NT2/D1 (cell line): ENCODE data around the gene ACSL1.

Source experiments
- DNase-seq: peaks from one replicate; pipeline ENCODE4 v3.0.0-alpha.2; 2011; ENCODE audit warnings: low read depth, low spot score
- H3K27me3 ChIP-seq: 2 replicates; pipeline ENCODE4 v1.6.0; 2011; ENCODE audit warnings: mild to moderate bottlenecking; ENCODE audit not compliant: insufficient read length, insufficient read depth
- H3K36me3 ChIP-seq: 2 replicates; pipeline ENCODE4 v1.6.1; 2011; ENCODE audit warnings: mild to moderate bottlenecking, low read length, mixed read lengths; ENCODE audit not compliant: insufficient read depth, insufficient read length
- H3K4me1 ChIP-seq: 2 replicates; pipeline ENCODE4 v1.5.1; 2011; ENCODE audit not compliant: insufficient read depth, insufficient read length
- H3K4me3 ChIP-seq: 2 replicates; pipeline ENCODE4 v1.5.1; 2011; ENCODE audit warnings: low read depth; ENCODE audit not compliant: insufficient read length
- H3K9ac ChIP-seq: 2 replicates; pipeline ENCODE4 v1.6.0; 2011; ENCODE audit warnings: low read depth; ENCODE audit not compliant: insufficient read length
- H3K9me3 ChIP-seq: 2 replicates; pipeline ENCODE4 v1.5.1; 2011; ENCODE audit warnings: mild to moderate bottlenecking, low read length; ENCODE audit not compliant: insufficient read depth
- SUZ12 ChIP-seq: IDR thresholded peaks from 2 replicates; pipeline ENCODE4 v1.6.1; 2011; ENCODE audit not compliant: insufficient read length, insufficient read depth; ENCODE audit errors: extremely low read depth
- YY1 ChIP-seq: IDR thresholded peaks from 2 replicates; pipeline ENCODE4 v1.6.1; 2011; ENCODE audit not compliant: insufficient read length, insufficient read depth
- ZNF274 ChIP-seq: IDR thresholded peaks from 2 replicates; pipeline ENCODE4 v1.6.1; 2011; ENCODE audit warnings: mild to moderate bottlenecking, low read depth, low read length

The ACSL1 gene

DNA sequence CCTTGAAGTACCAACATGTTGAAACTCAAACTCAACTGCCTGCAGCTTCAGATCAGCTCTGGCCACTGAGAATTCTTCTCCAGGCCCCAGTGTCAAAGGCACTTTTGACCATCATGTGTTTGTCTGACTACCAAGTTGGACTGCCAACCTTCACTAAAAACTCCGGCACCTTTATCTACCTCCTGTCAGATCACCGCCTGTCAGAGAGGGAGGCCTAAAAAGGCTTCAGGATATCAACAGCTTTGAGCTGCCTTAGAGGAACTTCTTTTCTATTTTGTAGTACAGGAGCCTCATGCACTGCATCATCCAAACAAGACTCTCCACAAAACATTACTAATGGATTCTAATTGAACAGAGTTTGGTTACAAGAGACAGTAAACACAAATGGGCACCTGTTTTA, 2.8 kb downstream of the ACSL1 start:
- no peaks in the 10 kb centered on the region for H3K4me1 ChIP-seq
- H3K36me3 ChIP-seq, result no peaks in the 10 kb centered on the region
- no peak overlapping the region for H3K9ac ChIP-seq
- no peak for DNase-seq
- H3K27me3 ChIP-seq, result peaks cover 51% of the 10 kb centered on the region
- H3K4me3 ChIP-seq, result no peak overlapping the region
- TF ChIP-seq ZNF274 (no peak), YY1 (no peak), SUZ12 (no peak)
- H3K9me3 ChIP-seq, result no peaks in the 10 kb centered on the region

DNA sequence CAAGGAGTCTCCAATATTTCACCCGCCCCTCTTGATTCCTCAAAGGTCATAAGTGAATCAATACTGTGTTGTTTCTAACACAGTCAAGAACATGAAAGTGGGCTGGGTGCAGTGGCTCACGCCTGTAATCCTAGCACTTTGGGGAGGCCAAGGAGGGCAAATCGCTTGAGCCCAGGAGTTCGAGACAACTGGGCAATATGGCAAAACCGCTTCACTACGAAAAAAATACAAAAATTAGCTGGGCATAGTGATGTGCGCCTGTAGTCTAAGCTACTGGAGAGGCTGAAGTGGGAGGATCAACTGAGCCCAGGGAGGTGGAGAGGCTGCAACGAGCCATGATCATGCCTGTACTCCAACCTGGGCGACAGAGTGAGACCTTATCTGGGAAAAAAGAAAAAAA, 3.4 kb downstream of the ACSL1 start:
- H3K4me1 ChIP-seq, result peaks cover 4% of the 10 kb centered on the region
- no peak for DNase-seq
- TF ChIP-seq YY1 (no peak), ZNF274 (no peak), SUZ12 (no peak)
- H3K9ac ChIP-seq, result no peak overlapping the region
- no peaks in the 10 kb centered on the region for H3K9me3 ChIP-seq
- H3K36me3 ChIP-seq, result no peaks in the 10 kb centered on the region
- H3K4me3 ChIP-seq, result no peak overlapping the region
- H3K27me3 ChIP-seq, result peaks cover 46% of the 10 kb centered on the region

DNA sequence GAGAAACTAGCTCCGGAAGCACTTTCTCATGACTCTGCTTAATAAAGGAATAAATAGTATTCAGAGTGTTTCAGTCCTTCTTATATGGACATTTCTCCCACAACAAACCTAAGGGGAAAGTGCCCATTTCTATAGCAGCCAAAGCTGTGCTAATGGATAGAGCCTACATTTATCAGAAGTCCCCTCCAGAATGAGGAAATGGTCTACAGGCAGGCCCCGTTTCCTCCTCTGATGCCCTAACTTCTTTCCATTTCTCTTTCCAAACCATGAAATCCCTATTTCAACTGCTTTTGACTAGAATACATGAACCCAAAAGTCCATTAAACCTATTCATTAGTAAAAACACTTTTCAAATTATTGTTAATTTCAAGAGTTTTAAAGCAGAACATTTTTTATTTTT, 4.5 kb downstream of the ACSL1 start:
- Histone ChIP-seq H3K9ac (no peak overlapping the region), H3K4me3 (no peak overlapping the region), H3K9me3 (no peaks in the 10 kb centered on the region), H3K36me3 (no peaks in the 10 kb centered on the region), H3K4me1 (peaks cover 4% of the 10 kb centered on the region), H3K27me3 (peaks cover 35% of the 10 kb centered on the region)
- no peak for DNase-seq
- no peak for TF ChIP-seq SUZ12
- no peak for TF ChIP-seq YY1
- TF ChIP-seq ZNF274, result no peak

DNA sequence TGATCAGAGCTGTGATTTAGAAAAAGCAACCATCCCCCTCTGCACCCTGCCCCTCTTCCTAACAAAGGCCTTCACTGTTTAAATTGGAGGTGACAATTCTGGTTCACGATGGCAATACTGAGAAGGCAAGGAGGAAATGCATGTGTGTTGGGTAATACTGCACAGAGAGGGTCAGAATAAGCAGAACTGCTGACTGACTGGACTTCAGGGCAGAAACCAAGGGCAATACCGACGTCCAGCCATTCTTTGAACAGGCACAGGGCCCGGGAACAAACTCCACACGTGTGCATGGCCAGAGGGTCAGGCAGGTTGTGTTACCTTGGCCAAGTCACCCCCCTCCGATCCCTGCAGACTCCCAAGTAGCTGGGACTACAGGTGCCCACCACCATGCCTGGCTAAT, 6.0 kb downstream of the ACSL1 start:
- peaks cover 24% of the 10 kb centered on the region for H3K27me3 ChIP-seq
- no peak for DNase-seq
- H3K4me3 ChIP-seq, result no peak overlapping the region
- no peak overlapping the region for H3K9ac ChIP-seq
- H3K9me3 ChIP-seq, result no peaks in the 10 kb centered on the region
- H3K36me3 ChIP-seq, result no peaks in the 10 kb centered on the region
- TF ChIP-seq SUZ12, result no peak
- TF ChIP-seq ZNF274, result no peak
- peaks cover 4% of the 10 kb centered on the region for H3K4me1 ChIP-seq

DNA sequence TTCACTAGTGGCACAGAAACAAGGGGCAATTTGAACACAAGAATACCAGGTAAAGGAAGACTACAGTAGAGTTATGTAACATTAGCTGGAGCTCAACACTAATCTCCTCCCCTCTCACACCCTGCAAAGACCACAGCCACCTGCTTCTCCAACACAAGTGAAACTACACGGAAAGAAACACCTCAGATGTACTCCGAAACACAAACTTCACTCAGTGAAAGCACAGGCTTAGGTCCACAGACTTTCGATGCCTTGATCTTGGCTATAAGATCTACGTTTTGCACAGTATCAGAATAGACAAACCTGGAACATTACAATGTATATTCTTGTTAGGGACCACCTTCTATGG, 7.6 kb downstream of the ACSL1 start:
- TF ChIP-seq YY1 (no peak), ZNF274 (no peak), SUZ12 (no peak)
- H3K27me3 ChIP-seq, result peaks cover 8% of the 10 kb centered on the region
- DNase-seq, result no peak

DNA sequence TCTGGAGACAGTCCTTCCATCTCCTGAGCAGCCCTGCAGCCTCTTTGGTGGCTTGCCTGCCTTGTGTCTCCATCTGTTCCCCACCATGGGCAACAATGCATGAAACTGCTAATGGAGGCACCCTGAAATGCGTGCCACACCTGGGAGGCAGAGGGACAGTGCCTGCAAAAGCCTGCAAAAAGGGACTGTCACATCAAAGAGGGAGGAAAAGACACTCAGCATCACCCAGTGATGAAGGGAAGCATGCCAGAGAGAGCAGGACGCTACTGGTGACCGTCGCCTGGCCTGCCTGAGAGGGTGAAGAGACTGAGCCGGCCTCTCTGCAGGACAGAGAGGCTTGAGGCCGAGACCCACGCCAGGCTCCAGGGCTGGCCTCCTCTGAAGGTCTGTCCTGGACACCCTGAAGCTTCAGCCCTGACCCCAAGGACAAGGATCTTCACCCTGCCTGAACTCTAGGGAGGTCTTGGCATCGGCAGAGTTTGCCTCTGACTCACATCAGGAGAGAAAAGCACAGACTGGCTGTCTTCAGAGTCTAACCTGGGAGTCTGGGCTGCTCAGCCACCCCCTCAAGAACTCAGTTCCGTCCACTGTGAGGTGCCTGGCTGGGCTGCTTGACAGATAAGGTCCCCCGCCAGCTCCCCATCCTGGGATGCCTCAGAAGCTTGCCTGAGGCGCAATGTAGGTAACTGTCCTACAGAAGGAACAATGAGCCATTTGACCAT, 8.1 kb downstream of the ACSL1 start:
- Histone ChIP-seq H3K9me3 (no peaks in the 10 kb centered on the region), H3K9ac (no peak overlapping the region), H3K36me3 (no peaks in the 10 kb centered on the region), H3K27me3 (peaks cover 2% of the 10 kb centered on the region), H3K4me1 (peaks cover 6% of the 10 kb centered on the region), H3K4me3 (no peak overlapping the region)
- DNase-seq, result no peak
- no peak for TF ChIP-seq SUZ12
- no peak for TF ChIP-seq ZNF274
- TF ChIP-seq YY1, result no peak

More for the DNA sequence above, 7.6 kb downstream of the ACSL1 start:
- Histone ChIP-seq H3K4me1 (peaks cover 6% of the 10 kb centered on the region), H3K9me3 (no peaks in the 10 kb centered on the region), H3K36me3 (no peaks in the 10 kb centered on the region), H3K4me3 (no peak overlapping the region), H3K9ac (no peak overlapping the region)

DNA sequence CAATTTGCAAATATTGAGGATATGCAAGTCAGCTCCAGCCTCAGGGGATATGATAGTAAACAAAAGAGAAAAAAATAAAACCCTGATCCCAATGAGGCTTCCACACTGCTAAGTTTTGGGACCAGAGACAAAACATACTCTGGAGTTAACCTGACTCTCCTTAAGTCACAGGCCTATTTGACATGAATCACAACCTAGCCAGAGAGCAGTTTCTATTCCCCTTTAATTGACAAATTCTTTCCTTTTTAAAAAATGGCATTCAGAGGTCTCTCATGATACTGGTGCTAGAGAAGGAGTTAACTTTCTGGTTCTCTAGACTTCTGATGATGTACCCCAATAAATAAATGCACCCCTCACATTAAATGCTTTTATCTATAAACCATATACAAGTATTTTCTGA, 8.8 kb downstream of the ACSL1 start:
- no peak for DNase-seq
- Histone ChIP-seq H3K27me3 (no peaks in the 10 kb centered on the region), H3K4me3 (no peak overlapping the region), H3K9me3 (no peaks in the 10 kb centered on the region), H3K9ac (no peak overlapping the region), H3K4me1 (peaks cover 6% of the 10 kb centered on the region), H3K36me3 (no peaks in the 10 kb centered on the region)
- TF ChIP-seq SUZ12 (no peak), ZNF274 (no peak), YY1 (no peak)
